HG03095 (cell line): ENCODE measurements around the gene WNT7A.

Source experiments
- ATAC-seq: cut with Tn5 transposase; IDR thresholded peaks from one replicate; pipeline ENCODE4 v1.9.1; 2021; ENCODE audit warnings: moderate library complexity; ENCODE audit not compliant: unreplicated experiment

WNT7A gene

DNA sequence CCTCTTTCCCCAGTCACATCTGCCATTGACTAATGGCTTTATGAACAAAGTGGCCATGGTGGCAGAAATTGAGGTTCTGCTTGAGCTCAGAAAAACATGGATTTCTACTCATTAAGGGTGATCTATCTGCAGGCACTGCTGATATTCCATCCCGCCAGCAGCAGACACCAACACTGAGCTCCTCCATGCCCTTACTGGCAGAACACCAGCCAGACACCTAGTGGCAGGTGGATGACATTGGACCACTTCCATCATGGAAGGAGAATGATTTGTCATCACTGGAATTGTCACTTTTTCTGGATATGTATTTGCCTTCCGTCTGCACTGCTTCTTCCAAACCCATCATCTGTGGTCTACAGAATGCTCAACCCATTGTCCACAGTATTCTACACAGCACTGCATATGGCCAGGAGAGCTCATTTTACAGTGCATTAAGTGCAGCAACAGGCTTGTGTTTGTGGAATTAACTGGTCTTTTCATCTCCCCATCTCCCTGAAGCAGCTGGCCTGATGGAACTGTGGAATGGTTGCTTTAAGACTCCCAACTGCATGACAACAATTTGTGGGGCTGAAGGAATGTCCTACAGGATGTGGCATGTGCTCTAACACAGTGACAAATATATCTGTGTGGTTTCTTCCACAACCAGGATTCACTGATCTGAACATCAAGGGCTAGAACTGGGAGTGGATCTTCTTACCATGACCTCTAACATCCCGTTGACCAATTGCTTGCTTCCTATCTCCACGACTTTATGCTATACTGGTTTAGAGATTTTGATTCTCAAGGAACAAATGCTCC is 103.4 kb downstream of the WNT7A start:
- no peak for ATAC-seq

DNA sequence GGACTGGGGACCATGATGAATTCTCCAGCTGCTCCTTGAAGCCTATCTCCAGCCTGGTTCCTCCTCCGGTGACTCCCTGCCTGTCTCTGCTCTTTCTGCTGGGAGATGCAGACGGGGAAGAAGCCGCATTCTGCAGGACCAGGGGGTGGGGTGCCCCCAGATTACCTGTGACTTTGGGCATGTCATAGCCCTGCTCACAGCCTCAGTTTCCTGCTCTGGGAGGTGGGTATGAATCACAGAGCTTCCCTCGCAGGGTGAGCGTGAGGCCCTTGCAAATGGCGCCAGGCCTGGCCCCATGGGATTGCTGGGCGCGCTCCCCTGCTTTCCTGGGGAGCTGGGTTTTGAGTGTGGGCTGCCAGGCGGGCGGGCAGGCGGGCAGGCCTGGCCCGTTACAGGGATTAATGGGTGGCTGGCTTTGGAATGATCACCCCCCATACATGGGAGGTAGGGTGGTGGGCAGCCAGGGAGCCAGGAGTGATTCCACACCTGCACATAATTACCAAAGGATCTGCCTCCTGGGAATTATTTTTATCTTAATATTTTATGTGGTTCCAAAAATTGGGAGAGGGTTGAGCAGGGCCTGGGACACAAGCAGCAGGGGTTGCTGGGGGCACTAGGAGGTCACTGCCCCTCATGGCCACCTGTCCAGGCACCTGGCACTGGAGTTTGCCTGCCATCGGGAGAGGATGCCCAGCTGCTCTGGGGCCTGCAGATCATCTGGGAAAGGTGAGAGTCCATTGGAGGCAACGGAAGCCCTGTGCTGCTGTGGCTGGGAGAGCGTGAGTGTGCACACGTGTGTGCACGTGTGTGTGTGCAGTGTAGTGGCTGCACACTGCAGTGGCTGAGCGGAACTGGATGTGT is 106.8 kb downstream of the WNT7A start:
- ATAC-seq, result no peak

DNA sequence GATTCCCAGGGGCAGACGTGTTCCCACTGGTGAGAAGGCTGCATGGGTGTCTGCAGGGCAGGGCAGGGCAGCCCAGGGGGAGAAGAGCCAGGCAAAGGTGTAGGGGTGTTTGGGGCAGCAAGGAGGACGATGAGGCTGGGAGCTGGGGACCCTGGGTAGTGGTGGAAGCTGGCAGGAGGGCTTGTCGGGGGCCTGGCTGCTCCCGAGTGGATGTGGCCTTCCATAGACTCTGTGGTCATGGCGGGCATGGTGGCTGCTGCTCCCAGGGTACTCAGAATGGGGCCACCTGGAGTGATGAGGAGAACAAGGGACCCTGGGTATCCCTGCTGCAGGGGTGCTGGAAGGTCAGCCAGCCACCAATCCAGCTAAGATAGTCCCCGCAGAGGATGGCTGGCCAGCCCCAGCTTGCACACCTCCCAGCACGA is 107.5 kb downstream of the WNT7A start:
- ATAC-seq, result no peak

DNA sequence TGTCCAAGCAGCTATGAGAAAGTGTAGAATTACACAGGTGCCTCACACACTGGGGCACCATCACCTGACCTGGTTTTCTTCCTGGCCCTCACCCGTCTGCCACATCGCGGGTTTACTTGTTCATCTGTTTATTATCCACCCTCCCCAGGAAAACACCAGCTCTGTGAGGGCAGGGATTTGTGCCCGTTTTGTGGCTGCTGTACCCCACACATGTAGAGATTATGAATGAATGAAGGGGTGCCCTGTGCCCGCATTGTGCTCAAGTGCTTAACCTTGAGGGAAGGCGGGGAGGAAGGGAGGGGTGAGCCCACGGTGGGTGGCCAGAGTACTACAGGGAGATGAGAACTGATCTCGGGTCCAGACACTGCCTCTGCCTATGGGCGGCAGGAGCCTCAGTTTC is 108.4 kb downstream of the WNT7A start:
- ATAC-seq, result no peak

DNA sequence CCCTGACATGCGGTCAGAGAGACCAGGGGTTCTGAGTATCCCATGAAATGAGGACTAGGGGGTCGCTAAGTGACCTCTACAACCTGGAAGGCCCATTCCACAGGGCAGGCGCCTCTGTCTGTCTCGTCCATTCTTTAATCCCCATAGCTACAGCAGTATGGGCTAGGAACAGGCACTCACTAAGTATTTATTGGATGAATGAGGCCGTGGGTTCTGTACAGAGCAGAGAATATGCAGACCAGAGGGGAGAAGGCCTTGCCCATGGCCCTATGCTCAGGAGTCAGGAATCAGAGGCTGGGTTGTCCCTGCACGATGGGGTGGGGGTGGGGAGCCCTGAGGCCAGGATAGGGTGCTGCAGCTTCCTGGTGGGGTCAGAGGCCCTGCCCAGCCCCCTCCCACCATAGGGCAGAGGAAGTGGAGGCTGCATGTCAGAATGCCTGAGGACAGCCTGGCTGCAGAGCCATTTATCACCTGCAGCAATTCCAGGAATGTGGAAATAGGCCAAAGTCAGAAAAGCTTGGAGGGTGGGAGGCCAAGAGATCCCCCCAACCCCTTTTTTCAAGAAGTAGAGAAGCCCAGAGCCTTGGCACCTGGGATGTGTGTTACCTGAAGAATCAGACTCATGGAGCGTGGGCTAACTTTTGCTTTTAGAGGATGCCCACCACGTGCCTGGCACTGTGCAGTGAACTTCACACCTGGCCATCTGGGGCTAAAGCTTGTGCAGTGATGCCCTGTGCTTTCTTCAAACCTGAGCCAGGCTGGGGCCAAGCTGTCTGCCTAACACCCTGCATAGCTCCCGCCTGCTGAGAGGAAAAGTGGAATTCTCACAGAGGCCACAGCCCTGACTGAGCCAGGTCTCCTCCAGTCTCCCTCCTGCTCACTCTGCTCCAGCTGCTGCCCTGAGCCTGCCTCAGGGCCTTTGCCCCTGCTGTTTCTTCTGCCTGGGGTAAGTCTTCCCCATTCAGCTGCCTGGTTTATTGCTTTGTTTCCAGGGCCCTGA is 109.4 kb downstream of the WNT7A start:
- no peak for ATAC-seq

DNA sequence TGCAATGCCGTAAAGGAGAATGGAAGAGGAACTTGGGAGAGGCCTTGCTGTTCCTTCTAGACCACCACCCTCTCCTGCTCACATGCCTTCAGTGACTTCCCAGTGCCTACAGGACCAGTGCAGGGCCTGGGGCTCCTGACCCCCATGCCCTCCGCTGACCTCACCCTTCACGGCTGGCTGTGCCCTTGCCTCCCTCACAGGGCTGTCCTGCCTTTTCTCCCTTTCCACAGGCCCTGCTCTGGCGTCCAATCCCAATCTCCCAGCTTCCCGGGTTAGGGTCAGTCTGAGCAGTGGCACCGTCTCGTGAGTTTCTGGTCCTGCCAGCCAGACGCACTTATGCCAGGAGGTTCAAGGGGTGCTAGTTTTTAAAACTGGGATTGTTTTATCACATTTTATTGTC is 110.4 kb downstream of the WNT7A start:
- ATAC-seq, result no peak

DNA sequence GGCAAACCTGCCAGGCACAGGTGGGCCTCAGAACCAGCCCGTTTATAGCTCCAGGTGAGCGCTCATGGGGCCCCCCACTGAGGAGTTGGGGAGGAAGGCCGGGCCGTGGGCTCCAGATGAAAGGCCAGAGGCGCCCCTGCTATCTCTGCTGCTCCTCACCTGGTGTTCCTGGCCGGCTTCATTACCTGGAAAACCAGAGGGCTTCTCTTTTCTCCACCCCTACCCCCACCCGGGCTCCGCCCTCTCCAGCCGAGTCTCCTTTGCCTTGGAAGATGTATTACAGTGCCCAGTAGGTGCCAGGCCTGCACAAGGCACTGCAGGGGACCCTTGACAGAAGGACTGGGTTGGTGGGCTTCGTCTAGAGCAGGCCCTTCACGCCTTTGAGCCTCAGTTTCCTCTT is 111.4 kb downstream of the WNT7A start:
- ATAC-seq, result no peak

DNA sequence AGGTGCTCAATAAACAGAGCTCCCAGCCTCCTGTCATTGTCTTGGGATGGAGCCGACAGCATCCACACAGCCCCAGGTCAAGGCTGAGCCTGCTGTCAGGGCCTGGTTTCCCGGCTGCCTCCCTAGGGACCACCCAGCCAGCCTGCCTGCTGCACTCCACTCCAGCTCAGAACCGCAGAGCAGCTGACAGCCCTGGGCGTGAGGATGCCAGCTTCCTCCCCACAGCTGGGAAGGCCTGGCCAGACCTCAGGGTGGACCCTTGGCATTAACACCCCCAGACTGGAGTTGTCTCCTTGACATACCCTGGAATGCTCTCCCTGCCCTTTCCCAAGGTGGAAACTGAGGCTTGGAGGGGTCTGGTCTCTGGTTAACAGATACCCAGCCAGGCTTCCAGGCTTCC is 112.0 kb downstream of the WNT7A start:
- ATAC-seq, result no peak

DNA sequence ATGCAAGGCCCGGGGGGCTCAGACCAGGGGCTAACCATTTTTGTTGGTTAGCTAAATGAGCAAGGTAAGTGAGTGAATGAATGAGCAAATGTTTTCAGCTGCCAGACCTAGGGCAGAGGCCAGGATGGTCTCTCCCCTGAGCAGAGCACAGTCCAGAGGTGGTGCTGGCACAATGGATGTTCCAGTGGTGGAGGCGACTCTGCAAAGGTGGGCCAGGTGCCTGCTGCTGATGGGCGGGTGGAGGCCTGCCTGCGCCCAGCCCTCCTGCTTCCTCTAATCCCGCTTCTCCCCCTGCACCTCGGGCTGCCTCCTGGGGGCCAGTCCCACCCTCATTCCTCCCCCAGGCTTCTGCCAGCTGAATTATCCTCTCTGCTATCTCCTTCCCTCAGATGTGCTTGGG is 112.8 kb downstream of the WNT7A start:
- no peak for ATAC-seq
